IPS DF 6.9 (cell line): ENCODE data around the gene C2orf72.
A peak's percentile ranks its signal among the peaks of the same experiment; 100 is the strongest.

ENCODE experiments used
- DNase-seq: peaks from one replicate; pipeline ENCODE4 v3.0.0-alpha.2; 2013; ENCODE audit warnings: low read depth, low spot score
- H3K27ac ChIP-seq: one replicate; pipeline ENCODE4 v1.5.1; 2013; ENCODE audit warnings: low read length, control low read depth
- H3K27me3 ChIP-seq: 2 replicates; pipeline ENCODE4 v1.6.1; 2013; ENCODE audit warnings: mild to moderate bottlenecking, low read length; ENCODE audit not compliant: control insufficient read depth, insufficient read depth
- H3K36me3 ChIP-seq: 2 replicates; pipeline ENCODE4 v1.6.1; 2013; ENCODE audit warnings: low read length; ENCODE audit not compliant: control insufficient read depth, insufficient read depth
- H3K4me1 ChIP-seq: 2 replicates; pipeline ENCODE4 v1.6.1; 2013; ENCODE audit warnings: low read length; ENCODE audit not compliant: control insufficient read depth, insufficient read depth
- H3K4me3 ChIP-seq: 2 replicates; pipeline ENCODE4 v1.5.1; 2013; ENCODE audit warnings: mild to moderate bottlenecking, low read length
- H3K9me3 ChIP-seq: 2 replicates; pipeline ENCODE4 v1.6.1; 2013; ENCODE audit warnings: low read length, inconsistent platforms; ENCODE audit not compliant: control insufficient read depth, insufficient read depth
- WGBS: extraction: QIAGEN DNeasy Blood & Tissue Kit; methylation state at CpG from one replicate; pipeline ENCODE4 v1.1.7; 2013; ENCODE audit warnings: mixed read lengths, missing lambda C conversion rate; ENCODE audit not compliant: insufficient read length, insufficient coverage; 5-methylcytosine and 5-hydroxymethylcytosine counted together

C2orf72 gene

GRCh38 chr2:231037202-231037730 lies at the start of gene C2orf72:
Gene C2orf72, plus strand, starts transcription at chr2:231037523. Its CDS starts 43 bp downstream, at chr2:231037566.
- peaks cover 1% of the 10 kb centered on the region; the same call in 1 of the 2 replicates for H3K4me1 ChIP-seq
- no peak for DNase-seq
- H3K9me3 ChIP-seq: no peaks in the 10 kb centered on the region
- no peak within 1 kb of the TSS for H3K27ac ChIP-seq
- no peaks in the 10 kb centered on the region for H3K36me3 ChIP-seq
- peaks cover 23% of the 10 kb centered on the region for H3K27me3 ChIP-seq
- H3K4me3 ChIP-seq: peak within 1 kb of the TSS; percentile 56; the same call in 1 of the 2 replicates
- no CpG with 5 or more reads among the region's 61 CpGs for WGBS

- DNase-seq: no peak
- no peaks in the 10 kb centered on the region for H3K36me3 ChIP-seq
- no CpG with 5 or more reads among the region's 21 CpGs for WGBS
- no peaks in the 10 kb centered on the region for H3K9me3 ChIP-seq
- no peak overlapping the region for H3K4me3 ChIP-seq
- H3K27me3 ChIP-seq: no peaks in the 10 kb centered on the region
- H3K4me1 ChIP-seq: peaks cover 1% of the 10 kb centered on the region; the same call in 1 of the 2 replicates
- H3K27ac ChIP-seq: no peak overlapping the region
Observed at GRCh38 chr2:230989731-230990130, 47.6 kb upstream of the C2orf72 start.

- no peak overlapping the region for H3K4me3 ChIP-seq
- H3K27me3 ChIP-seq: no peaks in the 10 kb centered on the region
- no peaks in the 10 kb centered on the region for H3K36me3 ChIP-seq
- no peaks in the 10 kb centered on the region for H3K9me3 ChIP-seq
- DNase-seq: no peak
- no CpG with 5 or more reads among the region's 70 CpGs for WGBS
- peaks cover 1% of the 10 kb centered on the region; the same call in 1 of the 2 replicates for H3K4me1 ChIP-seq
- H3K27ac ChIP-seq: no peak overlapping the region
Observed at GRCh38 chr2:230990131-230990898, 47.0 kb upstream of the C2orf72 start.

DNA sequence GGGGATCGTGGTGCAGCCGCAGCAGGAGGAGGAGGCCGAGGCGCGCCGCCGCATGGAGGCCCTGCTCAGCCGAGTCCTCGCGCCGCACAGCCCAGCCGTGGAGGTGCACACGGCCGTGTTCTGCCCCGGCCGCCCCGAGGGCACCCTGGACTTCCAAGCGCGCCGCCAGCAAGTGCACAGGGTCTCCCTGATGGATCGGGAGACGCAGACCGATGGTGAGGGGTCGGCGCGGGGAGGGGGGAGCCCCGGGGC lies 46.5 kb upstream of the C2orf72 start:
- Histone ChIP-seq H3K9me3 (no peaks in the 10 kb centered on the region), H3K4me1 (peaks cover 1% of the 10 kb centered on the region; the same call in 1 of the 2 replicates), H3K27me3 (no peaks in the 10 kb centered on the region), H3K4me3 (no peak overlapping the region), H3K36me3 (no peaks in the 10 kb centered on the region), H3K27ac (no peak overlapping the region)
- no peak for DNase-seq
- no CpG with 5 or more reads among the region's 27 CpGs for WGBS

GRCh38 chr2:230991598-230991997 lies 45.7 kb upstream of the C2orf72 start:
- no peaks in the 10 kb centered on the region for H3K27me3 ChIP-seq
- WGBS: no CpG with 5 or more reads among the region's 7 CpGs
- no peak for DNase-seq
- H3K27ac ChIP-seq: no peak overlapping the region
- no peaks in the 10 kb centered on the region for H3K36me3 ChIP-seq
- no peak overlapping the region for H3K4me3 ChIP-seq
- no peaks in the 10 kb centered on the region for H3K9me3 ChIP-seq
- H3K4me1 ChIP-seq: peaks cover 1% of the 10 kb centered on the region; the same call in 1 of the 2 replicates

- Histone ChIP-seq H3K9me3 (no peaks in the 10 kb centered on the region), H3K36me3 (no peaks in the 10 kb centered on the region), H3K4me1 (no peaks in the 10 kb centered on the region), H3K4me3 (no peak within 1 kb of the TSS), H3K27me3 (no peaks in the 10 kb centered on the region), H3K27ac (no peak within 1 kb of the TSS)
- WGBS: no CpG with 5 or more reads among the region's 9 CpGs
- DNase-seq: no peak
Observed at GRCh38 chr2:230995821-230996220, 41.5 kb upstream of the C2orf72 start, which contains the start of gene SPATA3. Gene SPATA3, plus strand, starts transcription at chr2:230996121. Its CDS starts 113 bp downstream, at chr2:230996234.

DNA sequence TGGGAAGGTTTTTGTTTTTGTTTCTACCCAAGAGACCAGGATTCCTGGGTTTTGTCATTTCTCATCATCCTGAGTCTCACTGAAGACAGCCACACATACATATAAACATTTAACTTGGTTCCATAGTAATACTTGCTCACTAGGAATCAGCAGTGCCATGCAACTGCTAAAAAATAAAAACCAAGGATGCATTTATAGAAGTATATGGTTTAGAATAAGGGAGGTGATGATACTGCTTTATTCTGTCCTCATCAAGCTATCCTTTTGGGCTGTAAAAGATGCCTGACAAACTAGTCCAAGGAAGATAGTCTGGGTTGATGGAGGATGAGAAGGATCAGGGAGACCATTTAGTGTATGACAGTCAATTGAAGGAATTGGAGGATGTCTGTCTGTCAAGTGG lies 40.7 kb upstream of the C2orf72 start:
- Histone ChIP-seq H3K9me3 (no peaks in the 10 kb centered on the region), H3K4me3 (no peak overlapping the region), H3K27me3 (no peaks in the 10 kb centered on the region), H3K4me1 (no peaks in the 10 kb centered on the region), H3K36me3 (no peaks in the 10 kb centered on the region), H3K27ac (no peak overlapping the region)
- DNase-seq: no peak

- WGBS: no CpG with 5 or more reads among the region's 2 CpGs
- no peaks in the 10 kb centered on the region for H3K27me3 ChIP-seq
- no peak overlapping the region for H3K27ac ChIP-seq
Observed at GRCh38 chr2:230998882-230999281, 38.4 kb upstream of the C2orf72 start.

DNA sequence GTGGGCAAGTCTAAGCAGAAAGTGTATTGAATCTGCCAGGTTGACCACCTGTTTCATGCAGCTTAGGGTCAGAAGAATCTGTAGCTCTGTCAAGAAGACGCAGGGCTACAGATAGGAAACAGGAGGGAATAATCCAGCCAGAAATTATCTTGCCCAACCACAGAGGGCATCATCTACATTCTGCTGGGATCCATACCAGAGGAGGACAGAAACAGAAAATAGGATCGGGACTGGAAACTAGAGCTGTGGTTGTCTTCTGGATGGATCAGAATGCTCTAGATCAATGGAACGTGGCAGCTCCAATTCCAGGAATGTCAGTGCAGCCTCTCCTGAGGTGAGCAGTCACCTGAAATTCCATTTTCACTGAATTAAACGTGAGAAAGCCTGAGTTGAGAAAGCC lies 37.8 kb upstream of the C2orf72 start:
- H3K27ac ChIP-seq: no peak overlapping the region
- no peak for DNase-seq
- no peaks in the 10 kb centered on the region for H3K36me3 ChIP-seq
- no CpG with 5 or more reads among the region's 4 CpGs for WGBS
- H3K4me1 ChIP-seq: no peaks in the 10 kb centered on the region
- H3K9me3 ChIP-seq: no peaks in the 10 kb centered on the region
- H3K27me3 ChIP-seq: no peaks in the 10 kb centered on the region
- no peak overlapping the region for H3K4me3 ChIP-seq

More at GRCh38 chr2:230998882-230999281, 38.4 kb upstream of the C2orf72 start:
- no peak overlapping the region for H3K4me3 ChIP-seq
- no peak for DNase-seq
- H3K9me3 ChIP-seq: no peaks in the 10 kb centered on the region
- H3K36me3 ChIP-seq: no peaks in the 10 kb centered on the region
- H3K4me1 ChIP-seq: no peaks in the 10 kb centered on the region

DNA sequence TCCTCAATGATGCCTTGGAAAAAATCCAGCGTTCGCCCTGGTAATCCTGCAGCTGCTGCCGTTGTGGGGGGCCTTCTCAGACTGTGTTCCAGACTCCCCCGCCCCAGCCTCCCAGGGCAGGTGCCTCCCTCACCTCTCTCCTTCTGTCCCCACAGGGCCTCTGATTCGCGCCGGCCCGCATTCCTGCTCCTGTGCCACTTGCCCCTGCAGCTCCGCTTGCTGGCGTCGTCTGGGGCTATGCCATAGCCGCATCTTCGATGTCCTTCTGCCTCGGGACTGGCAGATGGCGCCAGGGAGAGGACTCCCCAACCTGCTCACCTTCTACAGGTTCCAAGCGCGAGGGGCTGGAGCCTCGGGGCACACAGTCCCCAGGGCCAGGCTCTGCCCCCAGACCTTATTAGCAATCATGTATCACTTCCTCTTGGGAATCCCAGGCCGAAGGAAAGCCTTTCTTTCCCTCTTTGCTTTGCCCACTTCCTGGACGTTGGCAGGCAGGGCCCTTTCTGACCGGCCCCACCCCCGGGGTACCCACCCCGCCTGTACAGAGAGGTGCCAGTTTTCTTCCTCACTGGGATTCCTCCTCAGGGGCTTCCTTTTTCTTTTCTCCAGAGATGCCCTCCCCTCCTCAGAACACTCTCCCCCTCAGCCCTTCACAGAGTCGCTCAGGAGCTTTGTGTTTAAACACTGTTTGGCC lies 37.0 kb upstream of the C2orf72 start:
- DNase-seq: peak; percentile 31
- Histone ChIP-seq H3K4me1 (no peaks in the 10 kb centered on the region), H3K9me3 (no peaks in the 10 kb centered on the region), H3K4me3 (no peak overlapping the region), H3K27me3 (no peaks in the 10 kb centered on the region), H3K36me3 (no peaks in the 10 kb centered on the region), H3K27ac (no peak overlapping the region)
- WGBS: no CpG with 5 or more reads among the region's 24 CpGs
